K562 (cell line): ENCODE data around the gene CTDSP1. TPM values are rescaled to one million over a fixed set of nuclear protein-coding genes. Genes with fewer than 3 reads are reported as not detected.

Source experiments
- BRF2 ChIP-seq: IDR thresholded peaks from 3 replicates; pipeline ENCODE4 v1.6.1; 2011; ENCODE audit warnings: borderline replicate concordance, mild to moderate bottlenecking; ENCODE audit not compliant: insufficient read length, insufficient read depth
- CBFA2T3 ChIP-seq: fragments of 450-650 bp; IDR thresholded peaks from 2 replicates; pipeline ENCODE4 v1.6.1; 2017
- CEBPG ChIP-seq, 3 experiments: fragments of 200-800 bp in 1 of 3; sonication (Bioruptor generic) in 1 of 3; sonication (generic) in 1 of 3; formaldehyde crosslinking in 1 of 3; IDR thresholded peaks in 2 of 3; conservative IDR thresholded peaks in 1 of 3; 2 replicates each; pipeline versions ENCODE4 v1.6.1 to v1.8.0; 2016 to 2022; ENCODE audit warnings: missing compliant biosample characterization in 2 of 3, missing genetic modification characterization in 2 of 3, mild to moderate bottlenecking in 1 of 3, missing genetic modification reagents in 1 of 3
- FOXA3 ChIP-seq, 2 experiments: fragments of 450-650 bp in 1 of 2; sonication (generic) in 1 of 2; formaldehyde crosslinking; IDR thresholded peaks in 1 of 2; conservative IDR thresholded peaks in 1 of 2; 2 replicates each; pipeline versions ENCODE4 v1.4.0 to v1.8.0; 2020 to 2022; ENCODE audit warnings: mild to moderate bottlenecking in 2 of 2, missing genetic modification reagents in 1 of 2
- ILF3 ChIP-seq: fragments of 450-650 bp; IDR thresholded peaks from 2 replicates; pipeline ENCODE4 v1.6.1; 2018; ENCODE audit warnings: antibody characterized with exemption, mild to moderate bottlenecking, moderate library complexity, borderline replicate concordance
- KDM5B ChIP-seq: fragments of 200-600 bp; sonication (generic); IDR thresholded peaks from 2 replicates; pipeline ENCODE4 v1.6.1; 2012; ENCODE audit warnings: low read depth, mild to moderate bottlenecking, moderate library complexity, low read length, control low read depth, inconsistent platforms; ENCODE audit not compliant: insufficient replicate concordance
- PML ChIP-seq: IDR thresholded peaks from 2 replicates; pipeline ENCODE4 v1.6.1; 2012; ENCODE audit warnings: low read length, inconsistent platforms
- POU5F1 ChIP-seq: fragments of 150-350 bp; IDR thresholded peaks from 2 replicates; pipeline ENCODE4 v1.6.1; 2014; ENCODE audit warnings: borderline replicate concordance, low read length, low read depth, mild to moderate bottlenecking; ENCODE audit not compliant: partially characterized antibody
- REST ChIP-seq, 2 experiments: fragments of 450-650 bp; formaldehyde crosslinking in 1 of 2; IDR thresholded peaks; 2 replicates each; pipeline versions ENCODE4 v1.4.0 to v1.6.1; 2014 to 2020; ENCODE audit warnings: mild to moderate bottlenecking in 2 of 2, borderline replicate concordance in 1 of 2, low read depth in 1 of 2
- SLC30A9 ChIP-seq: fragments of 250-450 bp; sonication (Bioruptor Pico); IDR thresholded peaks from 2 replicates; pipeline ENCODE4 v1.8.0; 2022; ENCODE audit warnings: mild to moderate bottlenecking, moderate library complexity
- SMARCA5 ChIP-seq: fragments of 450-650 bp; IDR thresholded peaks from 2 replicates; pipeline ENCODE4 v1.6.1; 2016
- SMARCE1 ChIP-seq: fragments of 450-650 bp; IDR thresholded peaks from 2 replicates; pipeline ENCODE4 v1.7.1; 2016; ENCODE audit warnings: mild to moderate bottlenecking
- STAT5A ChIP-seq: IDR thresholded peaks from 2 replicates; pipeline ENCODE4 v1.6.1; 2012; ENCODE audit warnings: low read length, inconsistent platforms, borderline replicate concordance
- TARDBP ChIP-seq: fragments of 450-650 bp; IDR thresholded peaks from 2 replicates; pipeline ENCODE4 v1.6.1; 2016
- ZNF699 ChIP-seq: fragments of 250-450 bp; sonication (Bioruptor Pico); IDR thresholded peaks from 2 replicates; pipeline ENCODE4 v1.8.0; 2021; ENCODE audit warnings: mild to moderate bottlenecking, moderate library complexity; ENCODE audit not compliant: insufficient replicate concordance
- ZNF75A ChIP-seq: fragments of 450-650 bp; formaldehyde crosslinking; IDR thresholded peaks from 2 replicates; pipeline ENCODE4 v1.4.0; 2020; ENCODE audit warnings: mild to moderate bottlenecking
- polyA plus RNA-seq, 8 experiments: library from polyadenylated mRNA; depleted of rRNA in 4 of 8; stranded (reverse) in 5 of 8; unstranded in 3 of 8; fragments of >200 nt; fragmentation: Nextera tagmentation in 2 of 8; fragmentation: Illumina TruSeq in 1 of 8; extraction: Ambion mirVana in 2 of 8; extraction: Trizol in 1 of 8; gene quantifications; 2 replicates each; pipeline versions ENCODE4 v1.2.1 to v1.2.3, GENCODE V29; 2011 to 2014; ENCODE audit warnings: inconsistent platforms in 1 of 8, missing spikeins in 1 of 8
- total RNA-seq, 7 experiments: library from RNA; depleted of rRNA in 6 of 7; stranded (reverse); fragments of >200 nt in 6 of 7; fragmentation: Illumina TruSeq in 2 of 7; extraction: Trizol in 2 of 7; gene quantifications; 2 replicates each; pipeline versions ENCODE4 v1.2.1 to v1.2.3, GENCODE V29; 2011 to 2021; ENCODE audit warnings: low replicate concordance in 1 of 7

Gene CTDSP1
- total and polyA plus RNA-seq, 9 of the 15 experiments (the other 6 are each of a cell fraction or from before 2014, with no cell fraction given) = 2.4 to 74.8 (median 45.8) TPM

- TF ChIP-seq CBFA2T3 (peak; percentile 80), BRF2 (no peak), REST (IDR thresholded peaks at IDR 0.05; ENCODE audit: borderline replicate concordance) (0 out of 2 replicates have a peak, but pooled peaks have one; percentile 2), REST (CRISPR knock-in tag; IDR thresholded peaks at IDR 0.05; ENCODE audit: low read depth) (no peak), ILF3 (no peak), SMARCA5 (peak; percentile 90), SMARCE1 (peak; percentile 52; the same call in 1 of the 2 replicates), PML (peak; percentile 71), TARDBP (no peak; the same call in 1 of the 2 replicates), FOXA3 (CRISPR knock-in tag; conservative IDR thresholded peaks at IDR 0.05 in 1 of 2, IDR thresholded peaks at IDR 0.05 in 1 of 2) (no peak), KDM5B (peak; percentile 85), ZNF699 (no peak), STAT5A (no peak; the same call in 1 of the 2 replicates), CEBPG (CRISPR knock-in tag; IDR thresholded peaks at IDR 0.05) (no peak), CEBPG (tag; conservative IDR thresholded peaks at IDR 0.05 in 1 of 2, IDR thresholded peaks at IDR 0.05 in 1 of 2) (no peak), SLC30A9 (CRISPR knock-in tag) (no peak), ZNF75A (CRISPR knock-in tag) (no peak), POU5F1 (no peak)
Observed at GRCh38 chr2:218397820-218398436, 1.7 kb upstream of the CTDSP1 start (continued).
